Heart left ventricle (tissue), 16 donors: Measurements from ENCODE around the gene SIRPD. TPM values are rescaled to one million over a fixed set of nuclear protein-coding genes. Genes with fewer than 3 reads are reported as not detected.

Experiments
- ATAC-seq, 4 donors: fragments of 200-7000 bp; cut with Tn5 transposase; one replicate each; pipeline ENCODE4 v1.9.1; 2020 to 2022; ENCODE audit warnings: moderate library complexity in 4 of 4, mild to moderate bottlenecking in 3 of 4, moderate number of reproducible peaks in 1 of 4
- DNase-seq, 5 donors: peaks; one replicate each; pipeline ENCODE4 v3.0.0-alpha.2; 2020
- H3K27ac ChIP-seq, 12 donors: fragments of 200-600 bp; sonication (generic) in 4 of 12; one replicate each; pipeline versions ENCODE4 v1.5.0 to v1.8.0; 2016 to 2022; ENCODE audit warnings: mild to moderate bottlenecking in 2 of 12
- H3K27me3 ChIP-seq, 9 donors: fragments of 200-600 bp; sonication (generic) in 2 of 9; one replicate each; pipeline versions ENCODE4 v1.5.1 to v1.8.0; 2016 to 2022; ENCODE audit warnings: mild to moderate bottlenecking in 3 of 9
- H3K36me3 ChIP-seq, 9 donors: fragments of 200-600 bp; sonication (generic) in 2 of 9; one replicate each; pipeline versions ENCODE4 v1.5.0 to v1.8.0; 2018 to 2022; ENCODE audit warnings: mild to moderate bottlenecking in 2 of 9
- H3K4me1 ChIP-seq, 12 donors: fragments of 200-600 bp; sonication (generic) in 4 of 12; one replicate each; pipeline versions ENCODE4 v1.5.0 to v1.8.0; 2016 to 2022; ENCODE audit warnings: mild to moderate bottlenecking in 3 of 12
- H3K4me3 ChIP-seq, 12 donors: fragments of 200-600 bp; sonication (generic) in 4 of 12; one replicate each; pipeline versions ENCODE4 v1.5.0 to v1.8.0; 2017 to 2022; ENCODE audit warnings: mild to moderate bottlenecking in 9 of 12, moderate library complexity in 4 of 12
- H3K9me3 ChIP-seq, 12 donors: fragments of 200-600 bp; sonication (generic) in 4 of 12; one replicate each; pipeline versions ENCODE4 v1.5.0 to v1.8.0; 2016 to 2022; ENCODE audit warnings: mild to moderate bottlenecking in 1 of 12
- CTCF ChIP-seq, 12 donors: fragments of 200-600 bp; sonication (generic) in 4 of 12; IDR thresholded peaks; one replicate each; pipeline versions ENCODE4 v1.5.0 to v1.8.0; 2018 to 2022; ENCODE audit warnings: antibody characterized with exemption in 12 of 12, mild to moderate bottlenecking in 5 of 12
- POLR2A ChIP-seq, 2 donors: fragments of 450-650 bp; IDR thresholded peaks; one replicate each; pipeline ENCODE4 v1.6.1; 2017; ENCODE audit warnings: antibody characterized with exemption in 2 of 2, mild to moderate bottlenecking in 2 of 2, moderate library complexity in 2 of 2
- WGBS, 4 donors: extraction: QIAGEN DNeasy Blood & Tissue Kit in 2 of 4; methylation state at CpG; one replicate each; pipeline versions ENCODE4 v1.1.5 to v1.1.7; 2013 to 2018; 5-methylcytosine and 5-hydroxymethylcytosine counted together
- intact Hi-C, 10 donors: fragments of 100-400 bp; cut with DNase I; formaldehyde crosslinking; loops; one replicate each; pipeline versions ENCODE4 v1.11.1 to v1.14.2; 2022
- polyA plus RNA-seq, 2 donors: library from polyadenylated mRNA; stranded (reverse); fragments of 200-250 nt; gene quantifications; one replicate each; pipeline ENCODE4 v1.2.3, GENCODE V29; 2013
- total RNA-seq, 9 donors: library from RNA; depleted of rRNA in 2 of 9; stranded (reverse); fragments of >200 nt in 2 of 9; fragmentation: NEBNext Ultra II Directional in 3 of 9; extraction: Animal tissue kit (Norgen Biotek cat#: 25700) in 3 of 9; gene quantifications; one replicate each; pipeline versions ENCODE4 v1.1.0 to v1.2.4, GENCODE V29; 2016 to 2023
- donor health status: ischemic (EF 13 %, LVEDD 7.1; RV severe dilation, severe dysfunction).
- donor health status: healthy with polysubstance abuse.
- donor health status: DM: no; HTN: yes; CAD: no.
- donor health status: DM: no; HTN: no; CAD: no.
- donor health status: ischemic (EF 25% LVEDD 6.9; RV normal size, moderate dysfunction).
- donor health status: ischemic (EF 25% LVEDD 5.7; RV mildly dilated, moderate dysfunction).
- donor health status: healthy.
- donor health status: DM: yes; HTN: yes; CAD: no.
- donor health status: ischemic (EF 35%, LVEDD 5.7; RV mildly dilated, moderate dysfunction).
- donor health status: nonischemic (EF 11% LVEDD 7.7; RV severe dilation, severe dysfunction).
- donor health status: DM: yes; HTN: yes; CAD: no.
- donor health status: PGD.
- donor health status: ischemic (EF 29% LVEDD 5.4; RV normal size, mild dysfunction).
- donor health status: nonischemic (EF 23%, LVEDD 6.1; RV moderate dilation, normal function).

SIRPD gene
- total and polyA plus RNA-seq, 11 donors = 1.1 TPM; not detected in 10

- Histone ChIP-seq H3K4me3 (no peak overlapping the region), H3K36me3 (no peaks in the 10 kb centered on the region)
- intact Hi-C loops = no loop called here
These were observed 30.6 kb downstream of the SIRPD start for GRCh38 chr20:1526896-1527295.

GRCh38 chr20:1526310-1526709 lies 31.2 kb downstream of the SIRPD start:
- Histone ChIP-seq H3K9me3 (peaks cover 0 to 11% (median 0%) of the 10 kb centered on the region in 12 donors), H3K27ac (no peak overlapping the region), H3K4me3 (no peak overlapping the region), H3K4me1 (peaks cover 0 to 9% (median 0%) of the 10 kb centered on the region in 12 donors), H3K36me3 (no peaks in the 10 kb centered on the region), H3K27me3 (peaks cover 0 to 4% (median 0%) of the 10 kb centered on the region in 9 donors)
- intact Hi-C loops = no loop called here
- WGBS, 4 donors = 71 to 92% (median 81%) methylated on average over 1 of the region's 1 CpG
- no peak for TF ChIP-seq POLR2A (IDR thresholded peaks at IDR 0.05)
- no peak for DNase-seq
- no peak for ATAC-seq

More at GRCh38 chr20:1526896-1527295, 30.6 kb downstream of the SIRPD start:
- ATAC-seq = no peak
- no peak for DNase-seq
- Histone ChIP-seq H3K4me1 (peaks cover 0 to 9% (median 0%) of the 10 kb centered on the region in 12 donors), H3K9me3 (peaks cover 0 to 11% (median 0%) of the 10 kb centered on the region in 12 donors), H3K27me3 (peaks cover 0 to 4% (median 0%) of the 10 kb centered on the region in 9 donors), H3K27ac (no peak overlapping the region)
- no peak for TF ChIP-seq POLR2A (IDR thresholded peaks at IDR 0.05)
- TF ChIP-seq CTCF (IDR thresholded peaks at IDR 0.05) = no peak

GRCh38 chr20:1524004-1524403 lies 33.5 kb downstream of the SIRPD start:
- Histone ChIP-seq H3K36me3 (no peaks in the 10 kb centered on the region), H3K27me3 (no peaks in the 10 kb centered on the region), H3K4me3 (no peak overlapping the region), H3K4me1 (peaks cover 0 to 9% (median 0%) of the 10 kb centered on the region in 12 donors), H3K9me3 (peaks cover 0 to 11% (median 0%) of the 10 kb centered on the region in 12 donors), H3K27ac (no peak overlapping the region)
- no peak for DNase-seq
- TF ChIP-seq CTCF (IDR thresholded peaks at IDR 0.05) (no peak), POLR2A (IDR thresholded peaks at IDR 0.05) (no peak)
- no peak for ATAC-seq
- WGBS, 4 donors = 49 to 75% (median 59%) methylated on average over 4 of the region's 4 CpGs
- intact Hi-C loops = no loop called here

- Histone ChIP-seq H3K27ac (no peak overlapping the region), H3K27me3 (peaks cover 0 to 10% (median 0%) of the 10 kb centered on the region in 9 donors), H3K9me3 (peaks cover 0 to 7% (median 0%) of the 10 kb centered on the region in 12 donors), H3K36me3 (no peaks in the 10 kb centered on the region), H3K4me1 (no peaks in the 10 kb centered on the region), H3K4me3 (no peak overlapping the region)
- TF ChIP-seq CTCF (IDR thresholded peaks at IDR 0.05) (no peak), POLR2A (IDR thresholded peaks at IDR 0.05) (no peak)
- intact Hi-C loops = no loop called here
- 68 to 73% (median 70%) methylated on average over 5 of the region's 5 CpGs for WGBS, 4 donors
- no peak for ATAC-seq
- no peak for DNase-seq
These were observed 40.5 kb downstream of the SIRPD start for GRCh38 chr20:1517010-1517409.

GRCh38 chr20:1513801-1514200 lies 43.7 kb downstream of the SIRPD start:
- DNase-seq (no peak), ATAC-seq (no peak)
- TF ChIP-seq POLR2A (IDR thresholded peaks at IDR 0.05) (no peak), CTCF (IDR thresholded peaks at IDR 0.05) (no peak)
- Histone ChIP-seq H3K36me3 (no peaks in the 10 kb centered on the region), H3K4me1 (peaks cover 0 to 4% (median 0%) of the 10 kb centered on the region in 12 donors), H3K27ac (no peak overlapping the region), H3K4me3 (no peak overlapping the region), H3K27me3 (peaks cover 0 to 10% (median 0%) of the 10 kb centered on the region in 9 donors), H3K9me3 (peaks cover 0 to 7% (median 0%) of the 10 kb centered on the region in 12 donors)
- intact Hi-C loops = no loop called here
- WGBS, 4 donors = 69 to 77% (median 74%) methylated on average over 1 of the region's 1 CpG
